GM19035 (cell line): ENCODE measurements around the gene KRT37.

Source experiments
- ATAC-seq: cut with Tn5 transposase; IDR thresholded peaks from one replicate; pipeline ENCODE4 v1.9.1; 2021; ENCODE audit not compliant: unreplicated experiment

KRT37 gene

GRCh38 chr17:41424111-41424635 lies at the start of gene KRT37:
Gene KRT37 (minus strand): TSS chr17:41424585. CDS start chr17:41424523, 62 bp downstream.
- no peak for ATAC-seq

GRCh38 chr17:41468346-41468745 lies 44.0 kb upstream of the KRT37 start:
- no peak for ATAC-seq

GRCh38 chr17:41467561-41467960 lies 43.2 kb upstream of the KRT37 start:
- ATAC-seq, result no peak

- ATAC-seq, result no peak
Observed at GRCh38 chr17:41466988-41467387, 42.6 kb upstream of the KRT37 start, which contains the start of gene KRT32. Gene KRT32 (minus strand): TSS chr17:41467386. CDS start chr17:41467325, 61 bp downstream.

- ATAC-seq, result no peak
Observed at GRCh38 chr17:41464682-41465081, 40.3 kb upstream of the KRT37 start.

- ATAC-seq, result no peak
Observed at GRCh38 chr17:41464173-41464572, 39.8 kb upstream of the KRT37 start.

GRCh38 chr17:41463746-41464145 lies 39.4 kb upstream of the KRT37 start:
- ATAC-seq, result no peak

- no peak for ATAC-seq
Observed at GRCh38 chr17:41462705-41463104, 38.3 kb upstream of the KRT37 start.

GRCh38 chr17:41457676-41458075 lies 33.3 kb upstream of the KRT37 start:
- ATAC-seq, result no peak

- ATAC-seq, result no peak
Observed at GRCh38 chr17:41456204-41456603, 31.8 kb upstream of the KRT37 start.

- no peak for ATAC-seq
Observed at GRCh38 chr17:41455236-41455635, 30.9 kb upstream of the KRT37 start.

GRCh38 chr17:41453066-41453465 lies 28.7 kb upstream of the KRT37 start:
- no peak for ATAC-seq

- ATAC-seq, result no peak
Observed at GRCh38 chr17:41452281-41452680, 27.9 kb upstream of the KRT37 start.

- ATAC-seq, result no peak
Observed at GRCh38 chr17:41451154-41451728, 26.9 kb upstream of the KRT37 start.

- ATAC-seq, result no peak
Observed at GRCh38 chr17:41449008-41449407, 24.6 kb upstream of the KRT37 start.

GRCh38 chr17:41448506-41448905 lies 24.1 kb upstream of the KRT37 start:
- ATAC-seq, result no peak

- no peak for ATAC-seq
Observed at GRCh38 chr17:41446806-41447205, 22.4 kb upstream of the KRT37 start.

GRCh38 chr17:41444640-41445039 lies 20.3 kb upstream of the KRT37 start:
- no peak for ATAC-seq

- ATAC-seq, result no peak
Observed at GRCh38 chr17:41444186-41444585, 19.8 kb upstream of the KRT37 start.

- no peak for ATAC-seq
Observed at GRCh38 chr17:41442739-41443138, 18.4 kb upstream of the KRT37 start.

- no peak for ATAC-seq
Observed at GRCh38 chr17:41440531-41441033, 16.2 kb upstream of the KRT37 start, which contains the start of gene KRT38. Gene KRT38 (minus strand): TSS chr17:41440983. CDS start chr17:41440921, 62 bp downstream.

- ATAC-seq, result no peak
Observed at GRCh38 chr17:41439375-41439774, 15.0 kb upstream of the KRT37 start.

- ATAC-seq, result no peak
Observed at GRCh38 chr17:41437769-41438168, 13.4 kb upstream of the KRT37 start.
